GM12865 (cell line): ENCODE data around the gene TSKU.

Experiments used
- DNase-seq: peaks from one replicate; pipeline ENCODE4 v3.0.0; 2010; ENCODE audit warnings: low read depth
- H3K4me3 ChIP-seq: 2 replicates; pipeline ENCODE4 v1.5.1; 2011; ENCODE audit warnings: mild to moderate bottlenecking, low read depth, low read length, control low read depth
- CTCF ChIP-seq: IDR thresholded peaks from 2 replicates; pipeline ENCODE4 v1.5.1; 2011; ENCODE audit warnings: low read length, control low read depth, low read depth, inconsistent platforms; ENCODE audit not compliant: insufficient read depth; ENCODE audit errors: missing control alignments

The TSKU gene

DNA sequence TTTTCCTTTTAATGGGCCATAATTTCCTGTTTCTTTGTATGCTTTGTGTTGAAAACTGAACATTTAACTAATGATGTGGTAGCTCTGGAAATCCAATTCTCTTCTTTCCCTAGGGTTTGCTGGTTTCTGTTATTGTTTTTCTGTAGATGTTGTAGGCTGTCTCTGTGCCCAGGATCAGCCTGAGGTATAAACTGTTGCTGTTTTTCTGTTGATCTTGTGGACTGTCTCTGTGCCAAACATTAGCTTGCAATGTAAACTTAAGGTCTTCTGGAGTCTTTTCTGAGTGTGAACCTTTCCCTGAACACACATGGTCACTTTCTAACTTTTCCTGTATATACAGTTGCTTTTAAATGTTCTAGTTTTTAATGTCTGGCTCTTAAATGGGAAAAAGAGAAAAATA is 5.9 kb upstream of the TSKU start:
- no peak overlapping the region for H3K4me3 ChIP-seq
- DNase-seq = no peak
- no peak for TF ChIP-seq CTCF

DNA sequence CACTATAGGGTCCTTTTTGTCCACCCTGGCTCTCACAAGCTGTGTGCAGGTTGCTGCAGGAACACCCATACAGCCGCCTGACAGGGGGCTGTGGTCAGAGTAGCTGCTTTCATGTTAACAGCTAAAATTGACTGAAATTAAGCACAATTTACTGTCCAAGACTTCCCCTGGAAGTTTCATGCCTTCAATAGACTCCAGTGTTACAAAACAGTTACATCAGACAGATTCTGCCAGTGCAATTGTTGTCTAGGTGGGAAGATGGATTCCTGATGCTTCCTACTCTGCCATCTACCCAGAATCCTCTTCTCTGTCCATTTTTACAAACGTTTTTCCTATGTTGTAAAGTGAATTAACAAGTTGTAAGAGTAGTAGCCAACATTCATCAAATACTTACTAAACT is 5.3 kb upstream of the TSKU start:
- no peak overlapping the region for H3K4me3 ChIP-seq
- no peak for DNase-seq
- no peak for TF ChIP-seq CTCF

GRCh38 chr11:76778874-76779273 is 4.3 kb upstream of the TSKU start:
- no peak for TF ChIP-seq CTCF
- H3K4me3 ChIP-seq = no peak overlapping the region
- no peak for DNase-seq

GRCh38 chr11:76781046-76781801 is 1.9 kb upstream of the TSKU start:
- no peak for DNase-seq
- H3K4me3 ChIP-seq = no peak overlapping the region
- TF ChIP-seq CTCF = no peak

- DNase-seq = no peak
- no peak for TF ChIP-seq CTCF
- no peak overlapping the region for H3K4me3 ChIP-seq
These were observed 1.2 kb upstream of the TSKU start for GRCh38 chr11:76781807-76782530.

DNA sequence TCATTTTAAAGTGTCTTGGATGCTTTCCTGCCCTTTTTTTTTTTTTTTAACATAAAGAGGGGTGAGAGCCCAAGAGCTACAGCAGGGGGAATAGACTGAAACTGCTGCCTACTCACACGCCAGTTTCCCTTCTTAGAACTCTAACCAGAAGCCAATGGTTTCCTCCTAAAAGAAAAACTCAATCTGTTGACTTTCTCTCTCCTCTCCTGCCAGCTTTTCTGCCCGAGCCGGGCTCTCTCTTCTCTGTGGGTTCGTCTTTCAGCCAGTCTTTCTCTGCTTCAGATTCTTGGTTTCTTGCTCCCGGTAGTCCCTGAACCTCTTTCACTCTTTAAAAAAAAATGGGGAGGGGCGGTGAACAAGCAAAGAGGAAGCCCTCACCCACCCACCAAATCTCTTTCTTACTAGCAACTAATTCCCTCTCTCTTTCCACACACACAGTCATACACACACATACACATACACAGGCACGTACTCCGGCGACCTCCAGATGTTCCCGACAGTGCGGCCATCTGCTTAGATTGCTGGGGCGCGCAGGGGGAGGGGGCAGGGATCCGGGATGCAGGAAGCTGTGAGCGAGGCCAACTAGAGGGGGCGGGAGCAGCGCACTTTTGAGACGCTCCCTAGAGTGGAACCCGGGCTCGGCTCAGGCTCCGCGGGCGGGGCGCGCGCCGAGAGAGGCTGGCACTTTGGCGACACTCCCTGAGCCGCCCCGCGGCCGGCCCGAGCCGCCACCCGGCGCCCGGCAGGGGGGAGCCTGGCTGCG is 444 bp upstream of the TSKU start:
- peak; percentile 70 for DNase-seq
- peak overlapping the region; percentile 37 for H3K4me3 ChIP-seq
- TF ChIP-seq CTCF = no peak
